WTC11 (cell line): ENCODE data around the gene COL19A1. TPM values are rescaled to one million over a fixed set of nuclear protein-coding genes. Genes with fewer than 3 reads are reported as not detected.

ENCODE experiments used
- ATAC-seq: fragments of 200-7000 bp; cut with Tn5 transposase; 2 replicates; pipeline ENCODE4 v1.10.0; 2021; ENCODE audit warnings: mild to moderate bottlenecking, moderate library complexity
- CTCF ChIA-PET: fragments of 300-600 bp; sonication (Branson Sonifier 250); formaldehyde crosslinking; loops from one replicate; lab custom pipeline; 2021; ENCODE audit warnings: antibody characterized with exemption; lab: Charles Lee
- POLR2A ChIA-PET: fragments of 350-600 bp; sonication (Branson Sonifier 250); formaldehyde crosslinking; loops from one replicate; lab custom pipeline; 2021; ENCODE audit warnings: antibody characterized with exemption; lab: Charles Lee
- DNase-seq: peaks from one replicate; pipeline ENCODE4 v3.0.0; 2021; ENCODE audit warnings: low spot score
- H3K27ac Mint-ChIP-seq: 2 replicates; pipeline ENCODE4 v1.8.0; 2021; ENCODE audit warnings: mixed read lengths
- H3K27me3 Mint-ChIP-seq: 2 replicates; pipeline ENCODE4 v1.8.0; 2021; ENCODE audit warnings: low read depth, mild to moderate bottlenecking, moderate library complexity, mixed read lengths
- H3K36me3 Mint-ChIP-seq: 2 replicates; pipeline ENCODE4 v1.8.0; 2021; ENCODE audit warnings: mixed read lengths
- H3K4me1 Mint-ChIP-seq: 2 replicates; pipeline ENCODE4 v1.8.0; 2022; ENCODE audit warnings: mixed read lengths
- H3K4me3 Mint-ChIP-seq: 2 replicates; pipeline ENCODE4 v1.8.0; 2021; ENCODE audit warnings: mild to moderate bottlenecking, moderate library complexity, mixed read lengths
- H3K9me3 Mint-ChIP-seq: 2 replicates; pipeline ENCODE4 v1.8.0; 2021; ENCODE audit warnings: mixed read lengths
- CBFB ChIP-seq: sonication (generic); formaldehyde crosslinking; IDR thresholded peaks from 2 replicates; pipeline ENCODE4 v1.8.1; 2022; ENCODE audit warnings: mild to moderate bottlenecking, low read depth, missing genetic modification reagents
- CREB1 ChIP-seq: sonication (generic); formaldehyde crosslinking; IDR thresholded peaks from 2 replicates; pipeline ENCODE4 v1.8.0; 2023; ENCODE audit warnings: mild to moderate bottlenecking, missing genetic modification reagents
- FOXK1 ChIP-seq: sonication (generic); formaldehyde crosslinking; IDR thresholded peaks from 2 replicates; pipeline ENCODE4 v1.8.0; 2022; ENCODE audit warnings: mild to moderate bottlenecking, moderate library complexity, missing genetic modification reagents
- GTF2I ChIP-seq: fragments of 250-450 bp; sonication (Bioruptor Pico); conservative IDR thresholded peaks from 2 replicates; pipeline ENCODE4 v1.4.0; 2021; ENCODE audit warnings: mild to moderate bottlenecking
- JUN ChIP-seq: sonication (generic); formaldehyde crosslinking; IDR thresholded peaks from 2 replicates; pipeline ENCODE4 v1.8.0; 2023; ENCODE audit warnings: mild to moderate bottlenecking, missing genetic modification reagents
- MYBL2 ChIP-seq: sonication (generic); formaldehyde crosslinking; IDR thresholded peaks from 2 replicates; pipeline ENCODE4 v1.8.1; 2023; ENCODE audit warnings: mild to moderate bottlenecking, moderate library complexity, missing genetic modification reagents
- NR2C2 ChIP-seq: sonication (generic); formaldehyde crosslinking; IDR thresholded peaks from 2 replicates; pipeline ENCODE4 v1.8.0; 2022; ENCODE audit warnings: mild to moderate bottlenecking, missing genetic modification reagents
- TEAD1 ChIP-seq: sonication (generic); formaldehyde crosslinking; IDR thresholded peaks from 2 replicates; pipeline ENCODE4 v1.8.0; 2022; ENCODE audit warnings: mild to moderate bottlenecking, missing genetic modification reagents
- ZNF138 ChIP-seq: sonication (generic); formaldehyde crosslinking; conservative IDR thresholded peaks from 2 replicates; pipeline ENCODE4 v1.8.1; 2022; ENCODE audit warnings: mild to moderate bottlenecking, moderate library complexity, missing genetic modification reagents
- ZNF219 ChIP-seq: sonication (generic); formaldehyde crosslinking; IDR thresholded peaks from 2 replicates; pipeline ENCODE4 v1.8.0; 2023; ENCODE audit warnings: missing genetic modification reagents, mild to moderate bottlenecking, borderline replicate concordance
- total RNA-seq: library from RNA; stranded (reverse); gene quantifications from 3 replicates; pipeline ENCODE4 v1.2.3, GENCODE V29; 2021
- TF ChIP-seq, protein P1 (sequence below): sonication (generic); formaldehyde crosslinking; IDR thresholded peaks from 2 replicates; pipeline ENCODE4 v1.8.1; 2022; ENCODE audit warnings: mild to moderate bottlenecking, missing genetic modification reagents, moderate library complexity, borderline replicate concordance
- TF ChIP-seq, protein P2 (sequence below): fragments of 200-600 bp; IDR thresholded peaks from 2 replicates; pipeline ENCODE4 v1.8.0; 2022; ENCODE audit warnings: antibody characterized with exemption
- TF ChIP-seq, protein P3 (sequence below): sonication (generic); formaldehyde crosslinking; IDR thresholded peaks from 2 replicates; pipeline ENCODE4 v1.8.1; 2023; ENCODE audit warnings: mild to moderate bottlenecking, missing genetic modification reagents
- TF ChIP-seq, protein P4 (sequence below): sonication (generic); formaldehyde crosslinking; IDR thresholded peaks from 2 replicates; pipeline ENCODE4 v1.8.0; 2023; ENCODE audit warnings: missing genetic modification reagents, mild to moderate bottlenecking, borderline replicate concordance
- TF ChIP-seq, protein P5 (sequence below): sonication (generic); formaldehyde crosslinking; IDR thresholded peaks from 2 replicates; pipeline ENCODE4 v1.8.1; 2023; ENCODE audit warnings: mild to moderate bottlenecking, missing genetic modification reagents, moderate library complexity
- TF ChIP-seq, protein P6 (sequence below): fragments of 250-450 bp; sonication (Bioruptor Pico); conservative IDR thresholded peaks from 2 replicates; pipeline ENCODE4 v1.9.0; 2021; ENCODE audit warnings: mild to moderate bottlenecking
- TF ChIP-seq, protein P7 (sequence below): sonication (generic); formaldehyde crosslinking; IDR thresholded peaks from 2 replicates; pipeline ENCODE4 v1.8.1; 2022; ENCODE audit warnings: mild to moderate bottlenecking, moderate library complexity, missing genetic modification reagents

The COL19A1 gene
- total RNA-seq, 1 experiment from 2014 or later, result not detected

DNA sequence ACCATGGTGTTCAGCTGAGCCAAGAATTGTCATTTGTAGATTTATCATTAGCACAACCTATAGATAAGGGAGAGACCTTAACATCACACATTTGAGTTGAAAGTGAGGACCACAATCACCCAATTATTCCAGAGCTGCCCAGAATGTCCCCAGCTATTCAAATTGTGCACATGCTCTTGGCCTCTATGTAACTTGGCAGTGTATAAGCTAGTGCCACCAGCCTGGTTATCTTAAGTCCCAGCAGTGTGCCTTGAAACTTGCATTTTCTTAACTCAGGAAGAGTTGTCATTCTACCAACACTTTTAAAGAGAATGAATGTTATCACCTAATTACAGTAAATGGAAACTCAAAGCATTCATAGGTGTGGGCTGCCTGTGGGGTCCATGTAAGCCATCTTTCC, 245.4 kb downstream of the COL19A1 start:
- Mint-ChIP-seq H3K9me3 (no peaks in the 10 kb centered on the region), H3K4me3 (no peak overlapping the region), H3K27ac (no peak overlapping the region), H3K4me1 (peaks cover 11% of the 10 kb centered on the region), H3K27me3 (no peaks in the 10 kb centered on the region), H3K36me3 (no peaks in the 10 kb centered on the region)
- ATAC-seq (no peak), DNase-seq (no peak)
- ChIA-PET POLR2A (no interaction called here), CTCF (no interaction called here)
- TF ChIP-seq GTF2I (CRISPR knock-in tag), result no peak
- TF ChIP-seq MYBL2 (CRISPR knock-in tag), result no peak
- TF ChIP-seq ZNF219 (CRISPR knock-in tag), result no peak
- TF ChIP-seq, protein P1, sequence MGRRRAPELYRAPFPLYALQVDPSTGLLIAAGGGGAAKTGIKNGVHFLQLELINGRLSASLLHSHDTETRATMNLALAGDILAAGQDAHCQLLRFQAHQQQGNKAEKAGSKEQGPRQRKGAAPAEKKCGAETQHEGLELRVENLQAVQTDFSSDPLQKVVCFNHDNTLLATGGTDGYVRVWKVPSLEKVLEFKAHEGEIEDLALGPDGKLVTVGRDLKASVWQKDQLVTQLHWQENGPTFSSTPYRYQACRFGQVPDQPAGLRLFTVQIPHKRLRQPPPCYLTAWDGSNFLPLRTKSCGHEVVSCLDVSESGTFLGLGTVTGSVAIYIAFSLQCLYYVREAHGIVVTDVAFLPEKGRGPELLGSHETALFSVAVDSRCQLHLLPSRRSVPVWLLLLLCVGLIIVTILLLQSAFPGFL, result no peak
- TF ChIP-seq, protein P2, sequence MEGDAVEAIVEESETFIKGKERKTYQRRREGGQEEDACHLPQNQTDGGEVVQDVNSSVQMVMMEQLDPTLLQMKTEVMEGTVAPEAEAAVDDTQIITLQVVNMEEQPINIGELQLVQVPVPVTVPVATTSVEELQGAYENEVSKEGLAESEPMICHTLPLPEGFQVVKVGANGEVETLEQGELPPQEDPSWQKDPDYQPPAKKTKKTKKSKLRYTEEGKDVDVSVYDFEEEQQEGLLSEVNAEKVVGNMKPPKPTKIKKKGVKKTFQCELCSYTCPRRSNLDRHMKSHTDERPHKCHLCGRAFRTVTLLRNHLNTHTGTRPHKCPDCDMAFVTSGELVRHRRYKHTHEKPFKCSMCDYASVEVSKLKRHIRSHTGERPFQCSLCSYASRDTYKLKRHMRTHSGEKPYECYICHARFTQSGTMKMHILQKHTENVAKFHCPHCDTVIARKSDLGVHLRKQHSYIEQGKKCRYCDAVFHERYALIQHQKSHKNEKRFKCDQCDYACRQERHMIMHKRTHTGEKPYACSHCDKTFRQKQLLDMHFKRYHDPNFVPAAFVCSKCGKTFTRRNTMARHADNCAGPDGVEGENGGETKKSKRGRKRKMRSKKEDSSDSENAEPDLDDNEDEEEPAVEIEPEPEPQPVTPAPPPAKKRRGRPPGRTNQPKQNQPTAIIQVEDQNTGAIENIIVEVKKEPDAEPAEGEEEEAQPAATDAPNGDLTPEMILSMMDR, result no peak
- TF ChIP-seq, protein P3, sequence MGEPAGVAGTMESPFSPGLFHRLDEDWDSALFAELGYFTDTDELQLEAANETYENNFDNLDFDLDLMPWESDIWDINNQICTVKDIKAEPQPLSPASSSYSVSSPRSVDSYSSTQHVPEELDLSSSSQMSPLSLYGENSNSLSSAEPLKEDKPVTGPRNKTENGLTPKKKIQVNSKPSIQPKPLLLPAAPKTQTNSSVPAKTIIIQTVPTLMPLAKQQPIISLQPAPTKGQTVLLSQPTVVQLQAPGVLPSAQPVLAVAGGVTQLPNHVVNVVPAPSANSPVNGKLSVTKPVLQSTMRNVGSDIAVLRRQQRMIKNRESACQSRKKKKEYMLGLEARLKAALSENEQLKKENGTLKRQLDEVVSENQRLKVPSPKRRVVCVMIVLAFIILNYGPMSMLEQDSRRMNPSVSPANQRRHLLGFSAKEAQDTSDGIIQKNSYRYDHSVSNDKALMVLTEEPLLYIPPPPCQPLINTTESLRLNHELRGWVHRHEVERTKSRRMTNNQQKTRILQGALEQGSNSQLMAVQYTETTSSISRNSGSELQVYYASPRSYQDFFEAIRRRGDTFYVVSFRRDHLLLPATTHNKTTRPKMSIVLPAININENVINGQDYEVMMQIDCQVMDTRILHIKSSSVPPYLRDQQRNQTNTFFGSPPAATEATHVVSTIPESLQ, result no peak
- no peak for TF ChIP-seq ZNF138 (CRISPR knock-in tag)
- TF ChIP-seq, protein P4, sequence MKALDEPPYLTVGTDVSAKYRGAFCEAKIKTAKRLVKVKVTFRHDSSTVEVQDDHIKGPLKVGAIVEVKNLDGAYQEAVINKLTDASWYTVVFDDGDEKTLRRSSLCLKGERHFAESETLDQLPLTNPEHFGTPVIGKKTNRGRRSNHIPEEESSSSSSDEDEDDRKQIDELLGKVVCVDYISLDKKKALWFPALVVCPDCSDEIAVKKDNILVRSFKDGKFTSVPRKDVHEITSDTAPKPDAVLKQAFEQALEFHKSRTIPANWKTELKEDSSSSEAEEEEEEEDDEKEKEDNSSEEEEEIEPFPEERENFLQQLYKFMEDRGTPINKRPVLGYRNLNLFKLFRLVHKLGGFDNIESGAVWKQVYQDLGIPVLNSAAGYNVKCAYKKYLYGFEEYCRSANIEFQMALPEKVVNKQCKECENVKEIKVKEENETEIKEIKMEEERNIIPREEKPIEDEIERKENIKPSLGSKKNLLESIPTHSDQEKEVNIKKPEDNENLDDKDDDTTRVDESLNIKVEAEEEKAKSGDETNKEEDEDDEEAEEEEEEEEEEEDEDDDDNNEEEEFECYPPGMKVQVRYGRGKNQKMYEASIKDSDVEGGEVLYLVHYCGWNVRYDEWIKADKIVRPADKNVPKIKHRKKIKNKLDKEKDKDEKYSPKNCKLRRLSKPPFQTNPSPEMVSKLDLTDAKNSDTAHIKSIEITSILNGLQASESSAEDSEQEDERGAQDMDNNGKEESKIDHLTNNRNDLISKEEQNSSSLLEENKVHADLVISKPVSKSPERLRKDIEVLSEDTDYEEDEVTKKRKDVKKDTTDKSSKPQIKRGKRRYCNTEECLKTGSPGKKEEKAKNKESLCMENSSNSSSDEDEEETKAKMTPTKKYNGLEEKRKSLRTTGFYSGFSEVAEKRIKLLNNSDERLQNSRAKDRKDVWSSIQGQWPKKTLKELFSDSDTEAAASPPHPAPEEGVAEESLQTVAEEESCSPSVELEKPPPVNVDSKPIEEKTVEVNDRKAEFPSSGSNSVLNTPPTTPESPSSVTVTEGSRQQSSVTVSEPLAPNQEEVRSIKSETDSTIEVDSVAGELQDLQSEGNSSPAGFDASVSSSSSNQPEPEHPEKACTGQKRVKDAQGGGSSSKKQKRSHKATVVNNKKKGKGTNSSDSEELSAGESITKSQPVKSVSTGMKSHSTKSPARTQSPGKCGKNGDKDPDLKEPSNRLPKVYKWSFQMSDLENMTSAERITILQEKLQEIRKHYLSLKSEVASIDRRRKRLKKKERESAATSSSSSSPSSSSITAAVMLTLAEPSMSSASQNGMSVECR (CRISPR knock-in tag), result no peak
- TF ChIP-seq, protein P5, sequence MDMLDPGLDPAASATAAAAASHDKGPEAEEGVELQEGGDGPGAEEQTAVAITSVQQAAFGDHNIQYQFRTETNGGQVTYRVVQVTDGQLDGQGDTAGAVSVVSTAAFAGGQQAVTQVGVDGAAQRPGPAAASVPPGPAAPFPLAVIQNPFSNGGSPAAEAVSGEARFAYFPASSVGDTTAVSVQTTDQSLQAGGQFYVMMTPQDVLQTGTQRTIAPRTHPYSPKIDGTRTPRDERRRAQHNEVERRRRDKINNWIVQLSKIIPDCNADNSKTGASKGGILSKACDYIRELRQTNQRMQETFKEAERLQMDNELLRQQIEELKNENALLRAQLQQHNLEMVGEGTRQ, result no peak
- TF ChIP-seq JUN (CRISPR knock-in tag), result no peak
- TF ChIP-seq, protein P6, sequence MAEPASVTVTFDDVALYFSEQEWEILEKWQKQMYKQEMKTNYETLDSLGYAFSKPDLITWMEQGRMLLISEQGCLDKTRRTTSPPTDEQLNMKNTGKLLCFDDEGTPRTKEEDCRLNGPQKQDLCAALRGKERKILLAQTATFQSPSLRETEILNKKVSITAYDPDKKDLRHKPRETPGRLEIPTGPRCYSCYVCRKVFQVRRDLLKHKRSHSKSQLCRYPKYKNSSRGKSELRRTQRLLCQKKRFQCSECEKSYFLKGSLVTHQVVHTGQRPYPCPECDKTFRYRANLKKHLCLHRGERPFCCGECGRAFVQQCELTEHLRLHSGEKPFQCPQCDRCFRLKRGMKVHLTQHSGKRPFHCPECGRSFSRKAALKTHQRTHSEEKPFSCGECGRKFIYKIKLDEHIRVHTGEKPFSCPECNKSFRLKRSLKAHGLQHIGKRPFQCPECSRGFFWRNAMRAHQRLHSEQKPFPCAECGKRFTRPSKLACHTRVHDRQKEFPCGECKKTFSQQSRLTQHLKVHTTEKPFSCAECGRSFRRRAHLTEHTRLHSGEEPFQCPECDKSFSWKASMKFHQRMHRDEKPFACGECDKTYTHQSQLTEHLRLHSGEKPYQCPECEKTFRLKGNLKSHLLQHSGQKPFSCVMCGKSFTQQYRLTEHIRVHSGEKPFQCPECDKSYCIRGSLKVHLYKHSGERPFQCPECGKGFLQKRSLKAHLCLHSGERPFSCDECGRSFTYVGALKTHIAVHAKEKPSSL (CRISPR knock-in tag), result no peak
- TF ChIP-seq CBFB, result no peak
- TF ChIP-seq NR2C2 (CRISPR knock-in tag), result no peak

DNA sequence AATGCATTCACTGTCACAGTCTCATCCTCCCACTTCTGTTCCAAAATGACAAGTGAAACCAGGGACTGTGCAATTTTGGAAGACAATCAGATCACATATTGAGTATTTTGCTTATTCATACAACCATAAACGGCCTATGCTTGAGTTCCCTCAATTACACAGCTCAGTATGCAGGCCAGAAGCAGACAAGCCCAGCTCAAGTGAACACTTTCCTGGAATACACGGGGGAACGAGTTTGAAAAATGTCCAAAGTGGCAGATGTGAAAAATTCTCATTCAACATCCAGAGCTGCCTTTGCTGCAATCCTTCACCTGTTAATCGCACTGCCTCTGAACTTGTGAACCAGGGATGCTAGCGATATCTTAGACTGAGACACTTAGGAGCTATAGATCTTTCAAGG, 246.4 kb downstream of the COL19A1 start:
- CTCF ChIA-PET, result no interaction called here
- Mint-ChIP-seq H3K9me3 (no peaks in the 10 kb centered on the region), H3K4me1 (peaks cover 6% of the 10 kb centered on the region), H3K4me3 (no peak overlapping the region), H3K27me3 (no peaks in the 10 kb centered on the region), H3K36me3 (no peaks in the 10 kb centered on the region), H3K27ac (no peak overlapping the region)
- ATAC-seq (no peak), DNase-seq (no peak)
- POLR2A ChIA-PET, result no interaction called here
- TF ChIP-seq, protein P7, sequence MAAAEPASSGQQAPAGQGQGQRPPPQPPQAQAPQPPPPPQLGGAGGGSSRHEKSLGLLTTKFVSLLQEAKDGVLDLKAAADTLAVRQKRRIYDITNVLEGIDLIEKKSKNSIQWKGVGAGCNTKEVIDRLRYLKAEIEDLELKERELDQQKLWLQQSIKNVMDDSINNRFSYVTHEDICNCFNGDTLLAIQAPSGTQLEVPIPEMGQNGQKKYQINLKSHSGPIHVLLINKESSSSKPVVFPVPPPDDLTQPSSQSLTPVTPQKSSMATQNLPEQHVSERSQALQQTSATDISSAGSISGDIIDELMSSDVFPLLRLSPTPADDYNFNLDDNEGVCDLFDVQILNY, result no peak
- TF ChIP-seq NR2C2 (CRISPR knock-in tag) (no peak), TEAD1 (CRISPR knock-in tag) (no peak), CREB1 (no peak), FOXK1 (no peak)
- TF ChIP-seq, protein P6 (CRISPR knock-in tag), result no peak
- TF ChIP-seq, protein P3, result no peak
